OCI-LY7 (cell line): ENCODE measurements around the gene ISOC2.

Experiments used
- EZH2phosphoT487 ChIP-seq: fragments of 200-600 bp; sonication (generic); IDR thresholded peaks from 2 replicates; pipeline ENCODE4 v1.6.1; 2018; ENCODE audit warnings: low read depth, borderline replicate concordance, mild to moderate bottlenecking, mixed run types, antibody characterized with exemption, low read length, moderate library complexity, mixed read lengths
- TF ChIP-seq, protein P1 (sequence below): fragments of 200-600 bp; sonication (generic); conservative IDR thresholded peaks from 2 replicates; pipeline ENCODE4 v1.5.1; 2014; ENCODE audit warnings: mild to moderate bottlenecking, antibody characterized with exemption, low read length, moderate library complexity, mixed read lengths

DNA sequence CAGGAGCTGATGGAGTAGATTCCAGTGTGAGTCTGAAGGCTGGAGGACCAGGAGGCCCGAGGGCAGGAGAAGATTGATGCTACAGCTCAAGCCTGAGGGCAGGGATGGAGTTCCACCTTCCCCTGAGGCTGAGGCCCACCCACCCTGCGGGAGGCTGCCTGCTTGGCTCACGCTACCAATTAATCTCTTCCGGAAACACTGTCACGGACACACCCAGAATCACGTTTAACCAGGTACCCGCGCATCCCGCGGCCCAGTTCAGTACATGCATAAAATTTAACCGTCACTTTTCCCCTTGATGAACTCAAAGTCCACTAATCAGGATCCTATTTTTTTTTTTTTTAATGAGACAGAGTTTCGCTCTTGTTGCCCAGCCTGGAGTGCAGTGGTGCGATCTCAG, 9.8 kb upstream of the ISOC2 start:
- TF ChIP-seq, protein P1, sequence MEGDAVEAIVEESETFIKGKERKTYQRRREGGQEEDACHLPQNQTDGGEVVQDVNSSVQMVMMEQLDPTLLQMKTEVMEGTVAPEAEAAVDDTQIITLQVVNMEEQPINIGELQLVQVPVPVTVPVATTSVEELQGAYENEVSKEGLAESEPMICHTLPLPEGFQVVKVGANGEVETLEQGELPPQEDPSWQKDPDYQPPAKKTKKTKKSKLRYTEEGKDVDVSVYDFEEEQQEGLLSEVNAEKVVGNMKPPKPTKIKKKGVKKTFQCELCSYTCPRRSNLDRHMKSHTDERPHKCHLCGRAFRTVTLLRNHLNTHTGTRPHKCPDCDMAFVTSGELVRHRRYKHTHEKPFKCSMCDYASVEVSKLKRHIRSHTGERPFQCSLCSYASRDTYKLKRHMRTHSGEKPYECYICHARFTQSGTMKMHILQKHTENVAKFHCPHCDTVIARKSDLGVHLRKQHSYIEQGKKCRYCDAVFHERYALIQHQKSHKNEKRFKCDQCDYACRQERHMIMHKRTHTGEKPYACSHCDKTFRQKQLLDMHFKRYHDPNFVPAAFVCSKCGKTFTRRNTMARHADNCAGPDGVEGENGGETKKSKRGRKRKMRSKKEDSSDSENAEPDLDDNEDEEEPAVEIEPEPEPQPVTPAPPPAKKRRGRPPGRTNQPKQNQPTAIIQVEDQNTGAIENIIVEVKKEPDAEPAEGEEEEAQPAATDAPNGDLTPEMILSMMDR: no peak
- no peak for TF ChIP-seq EZH2phosphoT487
